Testis (tissue), 2 donors: Measurements from ENCODE around the gene MCRS1.

Experiments
- CTCF ChIP-seq, 3 experiments: fragments of 450-650 bp in 2 of 3; fragments of 200-600 bp in 1 of 3; sonication (generic) in 1 of 3; IDR thresholded peaks; one replicate each; pipeline ENCODE4 v1.5.1; 2016 to 2019; ENCODE audit warnings: antibody characterized with exemption in 3 of 3, mild to moderate bottlenecking in 2 of 3, moderate library complexity in 1 of 3
- POLR2A ChIP-seq: fragments of 450-650 bp; IDR thresholded peaks from one replicate; pipeline ENCODE4 v1.6.1; 2017; ENCODE audit warnings: antibody characterized with exemption, mild to moderate bottlenecking, moderate library complexity

DNA sequence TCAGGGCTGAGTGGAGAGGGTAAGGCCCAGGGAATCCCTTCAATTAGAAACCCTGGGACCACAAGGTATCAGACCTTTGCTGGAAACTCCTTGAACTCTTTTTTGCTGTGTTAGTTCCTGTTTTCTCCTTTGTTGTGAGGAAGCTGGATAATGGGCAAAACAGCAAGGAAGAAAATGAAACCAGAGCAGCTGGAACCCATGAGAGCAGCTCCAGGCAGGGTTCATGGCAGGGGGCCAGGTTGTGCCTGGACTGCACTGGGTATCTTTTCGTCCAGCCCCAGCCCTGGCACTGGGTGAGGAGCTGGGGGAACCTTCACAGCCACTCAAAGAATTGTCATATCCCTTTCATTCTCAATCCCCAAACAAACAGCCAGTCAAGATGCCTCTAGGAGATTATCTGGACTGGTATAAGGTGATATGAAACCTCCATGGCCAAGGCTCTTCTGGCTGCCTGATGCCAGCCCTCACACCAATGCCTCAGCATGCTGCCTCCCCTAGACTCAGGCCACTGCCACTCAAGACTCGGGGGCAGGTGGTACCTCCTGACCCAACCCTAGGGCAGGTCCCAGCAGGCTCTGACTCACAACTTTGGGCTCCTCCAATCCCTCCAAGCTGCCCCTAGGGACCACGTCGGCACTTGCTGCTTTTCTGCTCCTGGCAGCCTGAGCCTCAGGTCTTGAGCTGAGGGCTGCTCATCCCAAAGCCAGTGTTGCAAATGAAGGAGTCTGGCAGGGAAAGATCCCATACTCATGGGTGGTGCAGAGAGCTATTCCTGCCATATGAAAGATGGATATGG is 21.0 kb upstream of the MCRS1 start:
- TF ChIP-seq CTCF (IDR thresholded peaks at IDR 0.05) (no peak), POLR2A (no peak)
